ENCODE data around the gene ATXN3L. TPM values are rescaled to one million over a fixed set of nuclear protein-coding genes. Genes with fewer than 3 reads are reported as not detected.

The ATXN3L gene
- not detected in 2 replicates for total RNA-seq

DNA sequence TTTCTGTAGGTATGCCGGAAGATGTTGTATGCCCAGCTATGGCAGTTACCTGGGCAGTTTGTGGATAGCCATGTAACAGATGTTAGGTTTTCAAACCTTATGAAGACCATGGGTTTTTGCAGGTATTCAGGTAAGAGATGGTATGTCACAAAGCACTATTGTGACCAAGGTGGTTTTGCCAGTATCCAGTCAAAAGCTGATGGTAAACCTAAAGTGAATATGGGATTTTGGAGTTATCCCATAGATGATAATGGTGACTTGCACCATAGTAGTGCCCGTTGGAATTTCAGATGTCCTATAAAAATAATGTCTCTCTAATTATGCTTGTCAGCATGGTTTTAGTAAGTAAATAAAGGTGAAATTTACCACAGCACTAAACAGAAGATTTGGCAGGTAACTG lies at the start of gene ATXN3L:
ATXN3L (minus strand) TSS at position 101 of the 400 bp plus-strand sequence. CDS start 119 bp downstream, outside the sequence.
- DNase-seq (ENCODE audit: low read depth) (no peak), FAIRE-seq (no peak)
- Histone ChIP-seq H3K36me3 (ENCODE audit: control insufficient read depth, insufficient read depth, low read length) (no peaks in the 10 kb centered on the region), H3K4me3 (ENCODE audit: low read depth, low read length) (no peak within 1 kb of the TSS), H3K27me3 (ENCODE audit: control insufficient read depth, insufficient read depth, low read length) (no peaks in the 10 kb centered on the region)
- TF ChIP-seq, protein P1, sequence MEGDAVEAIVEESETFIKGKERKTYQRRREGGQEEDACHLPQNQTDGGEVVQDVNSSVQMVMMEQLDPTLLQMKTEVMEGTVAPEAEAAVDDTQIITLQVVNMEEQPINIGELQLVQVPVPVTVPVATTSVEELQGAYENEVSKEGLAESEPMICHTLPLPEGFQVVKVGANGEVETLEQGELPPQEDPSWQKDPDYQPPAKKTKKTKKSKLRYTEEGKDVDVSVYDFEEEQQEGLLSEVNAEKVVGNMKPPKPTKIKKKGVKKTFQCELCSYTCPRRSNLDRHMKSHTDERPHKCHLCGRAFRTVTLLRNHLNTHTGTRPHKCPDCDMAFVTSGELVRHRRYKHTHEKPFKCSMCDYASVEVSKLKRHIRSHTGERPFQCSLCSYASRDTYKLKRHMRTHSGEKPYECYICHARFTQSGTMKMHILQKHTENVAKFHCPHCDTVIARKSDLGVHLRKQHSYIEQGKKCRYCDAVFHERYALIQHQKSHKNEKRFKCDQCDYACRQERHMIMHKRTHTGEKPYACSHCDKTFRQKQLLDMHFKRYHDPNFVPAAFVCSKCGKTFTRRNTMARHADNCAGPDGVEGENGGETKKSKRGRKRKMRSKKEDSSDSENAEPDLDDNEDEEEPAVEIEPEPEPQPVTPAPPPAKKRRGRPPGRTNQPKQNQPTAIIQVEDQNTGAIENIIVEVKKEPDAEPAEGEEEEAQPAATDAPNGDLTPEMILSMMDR (IDR thresholded peaks at IDR 0.05; ENCODE audit: insufficient read depth, low read length, severe bottlenecking), result no peak

DNA sequence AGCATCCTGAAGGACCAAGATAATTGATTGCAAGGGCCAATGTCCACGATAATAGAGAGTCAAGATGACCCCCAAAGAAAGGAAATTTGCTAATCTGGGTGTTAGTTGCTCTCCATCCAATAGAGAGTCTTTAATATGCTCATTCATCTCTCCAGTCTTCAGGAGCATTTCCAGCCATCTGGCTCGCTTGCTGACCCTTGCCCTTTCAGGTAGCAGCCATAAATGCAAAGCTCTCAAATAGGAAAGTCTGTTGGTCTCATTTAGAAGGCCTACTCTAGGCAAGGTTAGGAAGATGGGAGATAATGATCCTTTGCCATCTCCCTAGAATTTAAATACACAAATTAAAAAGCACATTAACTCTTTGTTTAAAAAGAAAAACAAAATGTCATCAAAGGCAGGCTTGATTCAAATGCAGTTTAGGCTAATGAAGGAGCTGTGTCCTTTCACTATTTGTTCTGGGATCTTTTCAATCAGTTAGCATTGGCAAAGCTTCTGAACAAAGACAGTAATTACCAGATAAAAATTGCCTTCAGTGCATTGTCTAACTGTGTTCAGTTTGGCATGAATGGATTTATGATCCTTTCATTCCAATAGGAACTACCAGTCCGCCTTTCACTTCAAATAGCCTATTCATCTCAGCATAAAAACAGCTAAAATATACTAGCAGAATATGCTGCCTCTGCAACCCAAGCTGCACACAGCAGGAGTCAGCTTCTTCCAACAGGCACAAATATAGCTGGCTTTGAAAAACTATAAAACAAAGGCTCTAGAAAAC lies 49.6 kb upstream of the ATXN3L start:
- no peaks in the 10 kb centered on the region for H3K36me3 ChIP-seq (ENCODE audit: control insufficient read depth, insufficient read depth, low read length)
- no peak overlapping the region for H3K4me3 ChIP-seq (ENCODE audit: low read depth, low read length)
- FAIRE-seq, result no peak
- DNase-seq (ENCODE audit: low read depth), result no peak
- H3K27me3 ChIP-seq (ENCODE audit: control insufficient read depth, insufficient read depth, low read length), result no peaks in the 10 kb centered on the region
- TF ChIP-seq, protein P1 (IDR thresholded peaks at IDR 0.05; ENCODE audit: insufficient read depth, low read length, severe bottlenecking), result no peak

DNA sequence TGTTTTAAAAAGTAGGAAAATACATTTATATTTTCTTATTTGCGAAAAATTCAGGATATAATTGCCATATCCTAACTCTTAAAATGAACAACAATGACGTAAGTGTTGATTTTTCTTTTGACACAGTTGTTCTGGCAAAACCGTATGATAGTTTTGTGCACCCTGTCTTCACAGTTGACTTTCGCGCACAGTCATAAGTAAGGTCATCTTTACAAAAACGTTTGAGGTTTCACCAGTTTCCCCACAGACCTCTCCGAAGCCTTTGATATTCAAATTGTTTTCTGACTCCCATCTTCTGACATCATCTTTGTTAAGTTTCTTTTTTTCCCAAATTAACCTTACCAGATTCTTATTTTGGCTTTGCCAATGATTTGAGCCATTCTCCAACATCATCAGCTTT lies 48.1 kb upstream of the ATXN3L start:
- TF ChIP-seq, protein P1 (IDR thresholded peaks at IDR 0.05; ENCODE audit: insufficient read depth, low read length, severe bottlenecking), result no peak
- no peak for DNase-seq (ENCODE audit: low read depth)
- H3K4me3 ChIP-seq (ENCODE audit: low read depth, low read length), result no peak overlapping the region
- no peak for FAIRE-seq
- no peaks in the 10 kb centered on the region for H3K36me3 ChIP-seq (ENCODE audit: control insufficient read depth, insufficient read depth, low read length)
- no peaks in the 10 kb centered on the region for H3K27me3 ChIP-seq (ENCODE audit: control insufficient read depth, insufficient read depth, low read length)

DNA sequence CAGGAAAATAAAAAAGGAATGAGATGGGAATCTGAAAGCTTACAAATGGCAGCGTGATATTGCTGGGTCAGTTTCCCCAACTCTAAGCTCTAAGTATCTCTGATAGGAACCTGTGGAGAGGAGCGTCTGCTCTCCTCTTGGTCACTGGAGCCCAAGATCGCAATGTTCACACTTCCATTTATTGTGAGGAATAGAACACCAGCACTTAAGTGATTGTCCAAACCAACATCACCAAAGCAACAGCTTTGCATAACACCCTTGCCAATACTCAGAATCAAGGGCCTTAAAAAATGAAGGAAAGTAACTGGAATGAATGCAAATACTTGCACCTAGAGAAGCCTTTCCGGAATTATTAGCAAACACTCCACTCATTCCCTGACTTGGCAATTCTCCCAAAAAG lies 46.8 kb upstream of the ATXN3L start:
- no peak overlapping the region for H3K4me3 ChIP-seq (ENCODE audit: low read depth, low read length)
- H3K36me3 ChIP-seq (ENCODE audit: control insufficient read depth, insufficient read depth, low read length), result no peaks in the 10 kb centered on the region
- no peaks in the 10 kb centered on the region for H3K27me3 ChIP-seq (ENCODE audit: control insufficient read depth, insufficient read depth, low read length)
- TF ChIP-seq, protein P1 (IDR thresholded peaks at IDR 0.05; ENCODE audit: insufficient read depth, low read length, severe bottlenecking), result no peak
- FAIRE-seq (no peak), DNase-seq (ENCODE audit: low read depth) (no peak)

DNA sequence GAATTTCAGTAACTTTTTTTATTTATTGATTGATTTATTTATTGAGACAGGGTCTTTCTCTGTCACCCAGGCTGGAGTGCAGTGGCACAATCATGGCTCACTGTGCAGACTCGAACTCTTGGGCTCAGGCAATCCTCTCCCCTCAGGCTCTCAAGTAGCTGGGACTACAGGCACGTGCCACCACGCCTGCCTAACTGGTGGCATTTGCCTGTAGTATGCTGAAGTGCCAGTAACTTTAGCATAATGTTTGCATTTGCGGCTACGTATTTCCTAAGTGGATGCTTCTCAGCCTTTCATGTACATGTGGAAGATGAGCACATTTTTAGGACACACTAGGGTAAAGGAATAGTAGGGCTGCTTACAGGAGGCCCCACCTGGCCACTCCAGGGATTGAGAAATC lies 45.3 kb upstream of the ATXN3L start:
- no peak for FAIRE-seq
- TF ChIP-seq, protein P1 (IDR thresholded peaks at IDR 0.05; ENCODE audit: insufficient read depth, low read length, severe bottlenecking), result no peak
- DNase-seq (ENCODE audit: low read depth), result no peak
- Histone ChIP-seq H3K27me3 (ENCODE audit: control insufficient read depth, insufficient read depth, low read length) (no peaks in the 10 kb centered on the region), H3K4me3 (ENCODE audit: low read depth, low read length) (no peak overlapping the region), H3K36me3 (ENCODE audit: control insufficient read depth, insufficient read depth, low read length) (no peaks in the 10 kb centered on the region)

All from bronchial epithelial cell (primary cell).